ENCODE results near the gene GPR173. TPM values are rescaled to one million over a fixed set of nuclear protein-coding genes. Genes with fewer than 3 reads are reported as not detected.
A peak's percentile ranks its signal among the peaks of the same experiment; 100 is the strongest.

Gene GPR173
- total RNA-seq, 1 experiment from 2014 or later: 5.3 TPM

DNA sequence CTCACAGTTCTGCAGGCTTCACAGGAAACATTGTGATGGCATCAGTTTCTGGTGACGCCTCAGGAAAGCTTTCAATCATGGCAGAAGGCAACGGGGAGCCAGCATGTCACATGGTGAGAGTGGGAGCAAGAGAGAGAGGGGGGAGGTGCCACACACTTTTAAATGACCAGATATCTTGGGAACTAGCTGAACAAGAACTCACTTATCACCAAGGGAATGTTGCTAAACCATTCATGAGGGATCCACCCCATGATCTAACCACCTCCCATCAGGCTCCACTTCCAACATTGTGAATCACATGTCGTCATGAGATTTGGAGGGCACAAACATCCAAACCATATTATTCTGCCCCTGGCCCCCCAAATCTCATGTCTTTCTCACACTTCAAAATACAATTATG is 43.3 kb upstream of the GPR173 start:
- no peak overlapping the region for H3K4me3 ChIP-seq (ENCODE audit: low read depth, low read length, poor library complexity, severe bottlenecking)
- CTCF ChIA-PET: no interaction called here
- H3K4me1 ChIP-seq (ENCODE audit: insufficient read depth, low read length, poor library complexity, severe bottlenecking): no peaks in the 10 kb centered on the region
- no peaks in the 10 kb centered on the region for H3K36me3 ChIP-seq (ENCODE audit: insufficient read depth, low read length, poor library complexity, severe bottlenecking)
- TF ChIP-seq, protein P1, sequence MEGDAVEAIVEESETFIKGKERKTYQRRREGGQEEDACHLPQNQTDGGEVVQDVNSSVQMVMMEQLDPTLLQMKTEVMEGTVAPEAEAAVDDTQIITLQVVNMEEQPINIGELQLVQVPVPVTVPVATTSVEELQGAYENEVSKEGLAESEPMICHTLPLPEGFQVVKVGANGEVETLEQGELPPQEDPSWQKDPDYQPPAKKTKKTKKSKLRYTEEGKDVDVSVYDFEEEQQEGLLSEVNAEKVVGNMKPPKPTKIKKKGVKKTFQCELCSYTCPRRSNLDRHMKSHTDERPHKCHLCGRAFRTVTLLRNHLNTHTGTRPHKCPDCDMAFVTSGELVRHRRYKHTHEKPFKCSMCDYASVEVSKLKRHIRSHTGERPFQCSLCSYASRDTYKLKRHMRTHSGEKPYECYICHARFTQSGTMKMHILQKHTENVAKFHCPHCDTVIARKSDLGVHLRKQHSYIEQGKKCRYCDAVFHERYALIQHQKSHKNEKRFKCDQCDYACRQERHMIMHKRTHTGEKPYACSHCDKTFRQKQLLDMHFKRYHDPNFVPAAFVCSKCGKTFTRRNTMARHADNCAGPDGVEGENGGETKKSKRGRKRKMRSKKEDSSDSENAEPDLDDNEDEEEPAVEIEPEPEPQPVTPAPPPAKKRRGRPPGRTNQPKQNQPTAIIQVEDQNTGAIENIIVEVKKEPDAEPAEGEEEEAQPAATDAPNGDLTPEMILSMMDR (conservative IDR thresholded peaks at IDR 0.05; ENCODE audit: low read depth, low read length): no peak
- TF ChIP-seq EZH2 (IDR thresholded peaks at IDR 0.05; ENCODE audit: borderline replicate concordance, low read depth, low read length, poor library complexity, severe bottlenecking): no peak
- intact Hi-C loops (cut with micrococcal nuclease; ENCODE audit: unreplicated experiment): no loop called here
- no peak overlapping the region for H3K27ac ChIP-seq (ENCODE audit: low read depth, low read length, poor library complexity, severe bottlenecking)
- POLR2A ChIA-PET (ENCODE audit: low non-redundant PET): no interaction called here
- peak; percentile 17 for DNase-seq (ENCODE audit: low spot score)
- no TSS peak for BruUV-seq (replicated peaks)
- peaks cover 5% of the 10 kb centered on the region for H3K9me3 ChIP-seq (ENCODE audit: low read depth, low read length, poor library complexity, severe bottlenecking)
- H3K27me3 ChIP-seq (replicated peaks; ENCODE audit: insufficient read depth, low read depth, low read length, poor library complexity): no peaks in the 10 kb centered on the region

DNA sequence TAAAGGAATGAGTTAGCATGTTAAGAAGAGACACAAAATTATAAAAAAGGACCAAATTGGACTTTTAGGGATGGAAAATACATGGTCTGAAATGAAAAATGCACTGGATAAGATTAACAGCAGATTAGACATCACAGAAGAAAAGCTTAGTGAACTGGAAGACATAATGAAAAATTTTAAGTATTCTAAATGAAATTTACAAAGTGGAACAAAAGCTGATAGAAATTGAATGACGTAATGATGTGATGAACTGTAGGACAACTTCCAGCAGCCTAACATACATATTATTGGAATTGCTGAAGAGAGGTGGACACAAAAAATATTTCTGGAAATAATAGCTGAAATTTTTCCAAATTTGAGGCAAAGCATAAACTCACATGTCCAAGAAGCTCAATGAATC is 39.6 kb upstream of the GPR173 start:
- no TSS peak for BruUV-seq (replicated peaks)
- H3K4me1 ChIP-seq (ENCODE audit: insufficient read depth, low read length, poor library complexity, severe bottlenecking): no peaks in the 10 kb centered on the region
- no peak for DNase-seq (ENCODE audit: low spot score)
- H3K36me3 ChIP-seq (ENCODE audit: insufficient read depth, low read length, poor library complexity, severe bottlenecking): no peaks in the 10 kb centered on the region
- TF ChIP-seq, protein P1 (conservative IDR thresholded peaks at IDR 0.05; ENCODE audit: low read depth, low read length): no peak
- ChIA-PET CTCF (no interaction called here), POLR2A (ENCODE audit: low non-redundant PET) (interaction anchor here (0.6 kb wide), 1 partner anchor 42 kb away, joined by 3 read pairs; no protein-coding TSS in a partner anchor)
- H3K27me3 ChIP-seq (replicated peaks; ENCODE audit: insufficient read depth, low read depth, low read length, poor library complexity): no peaks in the 10 kb centered on the region
- H3K9me3 ChIP-seq (ENCODE audit: low read depth, low read length, poor library complexity, severe bottlenecking): peaks cover 5% of the 10 kb centered on the region
- intact Hi-C loops (cut with micrococcal nuclease; ENCODE audit: unreplicated experiment): no loop called here
- H3K27ac ChIP-seq (ENCODE audit: low read depth, low read length, poor library complexity, severe bottlenecking): no peak overlapping the region
- H3K4me3 ChIP-seq (ENCODE audit: low read depth, low read length, poor library complexity, severe bottlenecking): no peak overlapping the region

DNA sequence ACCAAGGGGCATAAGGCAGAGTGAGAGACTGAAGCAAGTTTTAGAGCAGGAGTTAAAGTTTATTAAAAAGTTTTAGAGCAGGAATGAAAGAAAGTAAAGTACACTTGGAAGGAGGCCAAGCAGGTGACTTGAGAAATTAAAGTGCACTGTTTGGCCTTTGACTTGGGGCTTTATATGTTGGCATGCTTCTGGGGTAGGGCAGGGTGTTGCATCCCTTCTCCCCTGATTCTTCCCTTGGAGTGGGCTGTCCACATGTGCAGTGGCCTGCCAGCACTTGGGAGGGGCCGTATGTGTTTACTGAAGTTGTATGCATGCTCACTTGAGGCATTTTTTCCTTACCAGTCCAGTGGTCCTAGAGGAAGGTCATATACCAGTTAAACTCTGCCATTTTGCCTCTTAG is 35.3 kb upstream of the GPR173 start:
- no peaks in the 10 kb centered on the region for H3K36me3 ChIP-seq (ENCODE audit: insufficient read depth, low read length, poor library complexity, severe bottlenecking)
- no TSS peak for BruUV-seq (replicated peaks)
- ChIA-PET POLR2A (ENCODE audit: low non-redundant PET) (no interaction called here), CTCF (no interaction called here)
- H3K9me3 ChIP-seq (ENCODE audit: low read depth, low read length, poor library complexity, severe bottlenecking): peaks cover 5% of the 10 kb centered on the region
- intact Hi-C loops (cut with micrococcal nuclease; ENCODE audit: unreplicated experiment): no loop called here
- no peak for DNase-seq (ENCODE audit: low spot score)
- no peaks in the 10 kb centered on the region for H3K4me1 ChIP-seq (ENCODE audit: insufficient read depth, low read length, poor library complexity, severe bottlenecking)
- no peak overlapping the region for H3K4me3 ChIP-seq (ENCODE audit: low read depth, low read length, poor library complexity, severe bottlenecking)
- TF ChIP-seq, protein P1 (conservative IDR thresholded peaks at IDR 0.05; ENCODE audit: low read depth, low read length): no peak
- TF ChIP-seq EZH2 (IDR thresholded peaks at IDR 0.05; ENCODE audit: borderline replicate concordance, low read depth, low read length, poor library complexity, severe bottlenecking): no peak
- H3K27ac ChIP-seq (ENCODE audit: low read depth, low read length, poor library complexity, severe bottlenecking): no peak overlapping the region
- H3K27me3 ChIP-seq (replicated peaks; ENCODE audit: insufficient read depth, low read depth, low read length, poor library complexity): no peaks in the 10 kb centered on the region
